Skeletal muscle cell (primary cell): ENCODE data around the gene BMP2.

Experiments used
- DNase-seq: peaks from one replicate; pipeline ENCODE4 v3.0.0-alpha.2; 2010; ENCODE audit warnings: low read depth
- H3K4me3 ChIP-seq: 2 replicates; pipeline ENCODE4 v1.5.1; 2011; ENCODE audit warnings: low read depth, mild to moderate bottlenecking, control low read depth, low read length, moderate library complexity

BMP2 gene

GRCh38 chr20:6766433-6766832 lies 1.1 kb upstream of the BMP2 start:
- no peak overlapping the region for H3K4me3 ChIP-seq
- no peak for DNase-seq

GRCh38 chr20:6767126-6767535 lies 355 bp upstream of the BMP2 start:
- DNase-seq, result no peak
- peak overlapping the region; percentile 66 for H3K4me3 ChIP-seq

- H3K4me3 ChIP-seq, result peak overlapping the region; percentile 66
- no peak for DNase-seq
Observed at GRCh38 chr20:6768228-6769140, 998 bp downstream of the BMP2 start.

- peak overlapping the region; percentile 28 for H3K4me3 ChIP-seq
- no peak for DNase-seq
Observed at GRCh38 chr20:6769903-6770785, 2.7 kb downstream of the BMP2 start.

- DNase-seq, result no peak
- no peak overlapping the region for H3K4me3 ChIP-seq
Observed at GRCh38 chr20:6770786-6771100, 3.3 kb downstream of the BMP2 start.

GRCh38 chr20:6780433-6781190 lies 13.1 kb downstream of the BMP2 start:
- no peak overlapping the region for H3K4me3 ChIP-seq
- DNase-seq, result no peak

GRCh38 chr20:6783752-6784151 lies 16.3 kb downstream of the BMP2 start:
- no peak for DNase-seq
- no peak overlapping the region for H3K4me3 ChIP-seq

GRCh38 chr20:6784210-6784631 lies 16.7 kb downstream of the BMP2 start:
- no peak overlapping the region for H3K4me3 ChIP-seq
- no peak for DNase-seq

GRCh38 chr20:6784767-6785166 lies 17.3 kb downstream of the BMP2 start:
- no peak overlapping the region for H3K4me3 ChIP-seq
- DNase-seq, result no peak

- H3K4me3 ChIP-seq, result no peak overlapping the region
- no peak for DNase-seq
Observed at GRCh38 chr20:6786548-6786947, 19.1 kb downstream of the BMP2 start.

- no peak overlapping the region for H3K4me3 ChIP-seq
- no peak for DNase-seq
Observed at GRCh38 chr20:6792789-6793188, 25.3 kb downstream of the BMP2 start.

GRCh38 chr20:6802227-6802626 lies 34.7 kb downstream of the BMP2 start:
- DNase-seq, result no peak
- no peak overlapping the region for H3K4me3 ChIP-seq

GRCh38 chr20:6806275-6806674 lies 38.8 kb downstream of the BMP2 start:
- DNase-seq, result no peak

GRCh38 chr20:6811262-6812035 lies 44.0 kb downstream of the BMP2 start:
- DNase-seq, result no peak
- H3K4me3 ChIP-seq, result no peak overlapping the region

More at GRCh38 chr20:6806275-6806674, 38.8 kb downstream of the BMP2 start:
- H3K4me3 ChIP-seq, result no peak overlapping the region

GRCh38 chr20:6812530-6812929 lies 45.0 kb downstream of the BMP2 start:
- H3K4me3 ChIP-seq, result no peak overlapping the region
- DNase-seq, result no peak

- H3K4me3 ChIP-seq, result no peak overlapping the region
- DNase-seq, result no peak
Observed at GRCh38 chr20:6814945-6815344, 47.5 kb downstream of the BMP2 start.

GRCh38 chr20:6818033-6818808 lies 50.7 kb downstream of the BMP2 start:
- no peak overlapping the region for H3K4me3 ChIP-seq
- no peak for DNase-seq

- no peak for DNase-seq
Observed at GRCh38 chr20:6819599-6819998, 52.1 kb downstream of the BMP2 start.

More at GRCh38 chr20:6819599-6819998, 52.1 kb downstream of the BMP2 start:
- no peak overlapping the region for H3K4me3 ChIP-seq
